ENCODE data around the gene TP53RK. TPM values are rescaled to one million over a fixed set of nuclear protein-coding genes. Genes with fewer than 3 reads are reported as not detected.

The TP53RK gene
- polyA plus RNA-seq, 1 of the 3 experiments (the other 2 are of a cell fraction), result 5.5 TPM

DNA sequence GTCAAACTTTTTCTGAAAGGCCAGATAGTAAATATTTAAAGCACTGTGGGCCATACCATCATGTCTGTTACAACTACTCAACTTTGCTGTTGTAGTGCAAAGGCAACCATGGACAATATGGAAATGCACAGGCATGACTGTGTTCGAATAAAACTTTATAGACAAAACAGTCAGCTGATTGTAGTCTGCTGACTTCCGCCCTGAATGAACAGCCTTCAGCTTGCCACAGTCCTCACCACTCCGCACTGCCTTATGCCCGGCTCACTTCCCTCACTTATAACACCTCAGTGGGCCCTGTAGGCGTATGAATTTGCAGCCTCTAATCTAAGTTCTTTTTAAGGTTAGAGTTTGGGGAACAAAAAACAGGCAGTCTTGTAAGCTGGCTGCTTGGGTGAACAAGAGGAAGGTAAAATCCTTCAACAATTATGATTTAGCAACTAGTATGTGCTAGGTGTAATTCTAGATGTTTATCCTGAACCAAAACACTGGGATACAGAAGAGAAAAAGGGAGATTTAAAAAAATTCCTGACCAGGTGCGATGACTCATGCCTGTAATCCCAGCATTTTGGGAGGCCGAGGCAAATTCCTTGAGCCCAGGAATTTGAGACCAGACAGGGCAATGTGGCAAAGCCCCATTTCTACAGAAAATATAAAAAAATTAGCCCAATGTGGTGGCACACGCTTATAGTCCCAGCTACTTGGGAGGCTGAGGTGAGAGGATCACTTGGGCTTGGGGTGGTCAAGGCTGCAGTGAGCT, 13.4 kb upstream of the TP53RK start:
- TF ChIP-seq TCF12 (IDR thresholded peaks at IDR 0.05), result no peak
- Histone ChIP-seq H3K36me3 (replicated peaks in 1 of 2; ENCODE audit: control insufficient read depth in 1 of 2, insufficient read depth in 2 of 2, low read length in 1 of 2) (no peaks in the 10 kb centered on the region), H3K9ac (no peak overlapping the region), H4K20me1 (ENCODE audit: insufficient read depth) (no peaks in the 10 kb centered on the region), H3K9me3 (peaks cover 5% of the 10 kb centered on the region; the same call in 1 of the 2 replicates), H3K4me2 (no peak overlapping the region), H3K27me3 (ENCODE audit: insufficient read depth) (no peaks in the 10 kb centered on the region), H3K9me2 (no peaks in the 10 kb centered on the region), H2AFZ (ENCODE audit: low read depth) (no peak overlapping the region), H3K4me1 (ENCODE audit: control insufficient read depth in 1 of 2, insufficient read depth in 2 of 2, low read depth in 1 of 2, low read length in 1 of 2) (no peaks in the 10 kb centered on the region), H3K79me2 (ENCODE audit: insufficient read depth) (no peaks in the 10 kb centered on the region), H3K4me3 (ENCODE audit: low read depth in 2 of 2, low read length in 1 of 2) (no peak overlapping the region), H3F3A (replicated peaks; ENCODE audit: insufficient read depth) (peaks cover 3% of the 10 kb centered on the region), H3K27ac (ENCODE audit: low read depth in 2 of 2, low read length in 1 of 2) (no peak overlapping the region)
- ChIA-PET POLR2A (no interaction called here), CTCF (interaction anchor here (1.5 to 2.1 kb wide), 2 partner anchors 10 to 21 kb away, joined by 6 to 11 read pairs; no protein-coding TSS in a partner anchor)
- 90% methylated on average over 8 of the region's 8 CpGs for WGBS (ENCODE audit: low lambda C conversion rate)
- DNase-seq, result no peak

DNA sequence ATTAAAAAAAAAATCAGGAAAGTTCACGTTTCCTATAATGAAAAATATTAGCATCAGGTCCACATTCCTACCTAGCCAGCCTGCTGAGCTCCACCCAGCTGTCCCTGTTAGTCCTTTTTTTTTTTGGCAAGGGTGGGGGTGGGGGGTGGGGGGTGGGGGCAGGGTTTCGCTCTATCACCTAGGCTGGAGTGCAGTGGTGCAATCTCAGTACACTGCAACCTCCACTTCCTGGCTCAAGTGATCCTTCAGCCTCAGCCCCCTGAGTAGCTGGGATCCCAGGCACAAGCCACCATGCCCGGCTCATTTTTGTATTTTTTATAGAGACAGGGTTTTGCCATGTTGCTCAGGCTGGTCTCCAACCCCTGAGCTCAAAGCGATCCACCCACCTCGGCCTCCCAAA, 12.7 kb upstream of the TP53RK start:
- Histone ChIP-seq H3K4me3 (ENCODE audit: low read depth in 2 of 2, low read length in 1 of 2) (no peak overlapping the region), H3K36me3 (replicated peaks in 1 of 2; ENCODE audit: control insufficient read depth in 1 of 2, insufficient read depth in 2 of 2, low read length in 1 of 2) (no peaks in the 10 kb centered on the region), H3K4me2 (no peak overlapping the region), H3F3A (replicated peaks; ENCODE audit: insufficient read depth) (peaks cover 3% of the 10 kb centered on the region), H4K20me1 (ENCODE audit: insufficient read depth) (no peaks in the 10 kb centered on the region), H3K4me1 (ENCODE audit: control insufficient read depth in 1 of 2, insufficient read depth in 2 of 2, low read depth in 1 of 2, low read length in 1 of 2) (no peaks in the 10 kb centered on the region), H3K9me3 (peaks cover 5% of the 10 kb centered on the region; the same call in 1 of the 2 replicates), H3K9me2 (no peaks in the 10 kb centered on the region), H3K27me3 (ENCODE audit: insufficient read depth) (no peaks in the 10 kb centered on the region), H2AFZ (ENCODE audit: low read depth) (no peak overlapping the region), H3K27ac (ENCODE audit: low read depth in 2 of 2, low read length in 1 of 2) (no peak overlapping the region), H3K79me2 (ENCODE audit: insufficient read depth) (no peaks in the 10 kb centered on the region), H3K9ac (no peak overlapping the region)
- TF ChIP-seq NFIC (IDR thresholded peaks at IDR 0.05; ENCODE audit: borderline replicate concordance) (no peak), RXRA (IDR thresholded peaks at IDR 0.05; ENCODE audit: borderline replicate concordance, low read depth) (no peak), MEF2A (IDR thresholded peaks at IDR 0.05; ENCODE audit: borderline replicate concordance, low read depth) (no peak), RCOR1 (IDR thresholded peaks at IDR 0.05; ENCODE audit: low read length) (no peak), POLR2AphosphoS5 (IDR thresholded peaks at IDR 0.05; ENCODE audit: low read depth, low read length) (no peak), TAF1 (IDR thresholded peaks at IDR 0.05; ENCODE audit: borderline replicate concordance, low read depth, low read length) (no peak), RFX5 (IDR thresholded peaks at IDR 0.05; ENCODE audit: low read length) (no peak), SIN3A (IDR thresholded peaks at IDR 0.05; ENCODE audit: borderline replicate concordance, low read depth, low read length) (no peak)
- TF ChIP-seq, protein P1, sequence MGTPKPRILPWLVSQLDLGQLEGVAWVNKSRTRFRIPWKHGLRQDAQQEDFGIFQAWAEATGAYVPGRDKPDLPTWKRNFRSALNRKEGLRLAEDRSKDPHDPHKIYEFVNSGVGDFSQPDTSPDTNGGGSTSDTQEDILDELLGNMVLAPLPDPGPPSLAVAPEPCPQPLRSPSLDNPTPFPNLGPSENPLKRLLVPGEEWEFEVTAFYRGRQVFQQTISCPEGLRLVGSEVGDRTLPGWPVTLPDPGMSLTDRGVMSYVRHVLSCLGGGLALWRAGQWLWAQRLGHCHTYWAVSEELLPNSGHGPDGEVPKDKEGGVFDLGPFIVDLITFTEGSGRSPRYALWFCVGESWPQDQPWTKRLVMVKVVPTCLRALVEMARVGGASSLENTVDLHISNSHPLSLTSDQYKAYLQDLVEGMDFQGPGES (IDR thresholded peaks at IDR 0.05; ENCODE audit: low read depth, low read length), result no peak
- TF ChIP-seq, protein P2, sequence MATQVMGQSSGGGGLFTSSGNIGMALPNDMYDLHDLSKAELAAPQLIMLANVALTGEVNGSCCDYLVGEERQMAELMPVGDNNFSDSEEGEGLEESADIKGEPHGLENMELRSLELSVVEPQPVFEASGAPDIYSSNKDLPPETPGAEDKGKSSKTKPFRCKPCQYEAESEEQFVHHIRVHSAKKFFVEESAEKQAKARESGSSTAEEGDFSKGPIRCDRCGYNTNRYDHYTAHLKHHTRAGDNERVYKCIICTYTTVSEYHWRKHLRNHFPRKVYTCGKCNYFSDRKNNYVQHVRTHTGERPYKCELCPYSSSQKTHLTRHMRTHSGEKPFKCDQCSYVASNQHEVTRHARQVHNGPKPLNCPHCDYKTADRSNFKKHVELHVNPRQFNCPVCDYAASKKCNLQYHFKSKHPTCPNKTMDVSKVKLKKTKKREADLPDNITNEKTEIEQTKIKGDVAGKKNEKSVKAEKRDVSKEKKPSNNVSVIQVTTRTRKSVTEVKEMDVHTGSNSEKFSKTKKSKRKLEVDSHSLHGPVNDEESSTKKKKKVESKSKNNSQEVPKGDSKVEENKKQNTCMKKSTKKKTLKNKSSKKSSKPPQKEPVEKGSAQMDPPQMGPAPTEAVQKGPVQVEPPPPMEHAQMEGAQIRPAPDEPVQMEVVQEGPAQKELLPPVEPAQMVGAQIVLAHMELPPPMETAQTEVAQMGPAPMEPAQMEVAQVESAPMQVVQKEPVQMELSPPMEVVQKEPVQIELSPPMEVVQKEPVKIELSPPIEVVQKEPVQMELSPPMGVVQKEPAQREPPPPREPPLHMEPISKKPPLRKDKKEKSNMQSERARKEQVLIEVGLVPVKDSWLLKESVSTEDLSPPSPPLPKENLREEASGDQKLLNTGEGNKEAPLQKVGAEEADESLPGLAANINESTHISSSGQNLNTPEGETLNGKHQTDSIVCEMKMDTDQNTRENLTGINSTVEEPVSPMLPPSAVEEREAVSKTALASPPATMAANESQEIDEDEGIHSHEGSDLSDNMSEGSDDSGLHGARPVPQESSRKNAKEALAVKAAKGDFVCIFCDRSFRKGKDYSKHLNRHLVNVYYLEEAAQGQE (IDR thresholded peaks at IDR 0.05; ENCODE audit: low read depth, low read length), result no peak
- WGBS (ENCODE audit: low lambda C conversion rate), result 74% methylated on average over 5 of the region's 5 CpGs
- no peak for DNase-seq
- ChIA-PET POLR2A (no interaction called here), CTCF (no interaction called here)
